HEK293 (cell line): ENCODE results near the gene SLC9C1.

Experiments
- CTCF ChIA-PET: fragments of 350-600 bp; formaldehyde crosslinking; extraction: SDS; loops from one replicate; lab custom pipeline; 2021; ENCODE audit warnings: antibody characterized with exemption; lab: Yijun Ruan, JAX
- POLR2A ChIA-PET: fragments of 300-600 bp; formaldehyde crosslinking; extraction: SDS; loops from one replicate; lab custom pipeline; 2020; ENCODE audit warnings: antibody characterized with exemption, inconsistent platforms; lab: Yijun Ruan, JAX
- H3K27ac ChIP-seq: fragments of 200-500 bp; sonication (Bioruptor generic); 2 replicates; pipeline ENCODE4 v1.5.1; 2014; ENCODE audit warnings: low read depth, low read length, control low read depth, inconsistent platforms; ENCODE audit errors: extremely low read depth
- H3K36me3 ChIP-seq, 2 experiments: fragments of 200-500 bp in 1 of 2; sonication (Bioruptor generic) in 1 of 2; 1 replicate in 1 of 2; 2 replicates in 1 of 2; pipeline ENCODE4 v1.5.1; 2014 to 2017; ENCODE audit warnings: inconsistent platforms in 2 of 2, low read length in 2 of 2; ENCODE audit not compliant: control insufficient read depth in 2 of 2, insufficient read depth in 1 of 2
- H3K4me1 ChIP-seq: fragments of 200-500 bp; sonication (Bioruptor generic); 2 replicates; pipeline ENCODE4 v1.5.1; 2014; ENCODE audit warnings: mild to moderate bottlenecking, low read length, inconsistent platforms; ENCODE audit not compliant: control insufficient read depth, insufficient read depth
- H3K4me3 ChIP-seq: 2 replicates; pipeline ENCODE4 v1.5.1; 2011; ENCODE audit warnings: low read depth, mild to moderate bottlenecking, control low read depth, low read length, moderate library complexity
- H3K9me3 ChIP-seq: fragments of 200-500 bp; sonication (Bioruptor generic); 2 replicates; pipeline ENCODE4 v1.5.1; 2014; ENCODE audit warnings: low read depth, low read length, inconsistent platforms; ENCODE audit not compliant: control insufficient read depth, insufficient read depth
- BCL11B ChIP-seq: fragments of 450-650 bp; formaldehyde crosslinking; IDR thresholded peaks from 2 replicates; pipeline ENCODE4 v1.5.1; 2016; ENCODE audit warnings: low read depth, missing biosample characterization, missing genetic modification characterization
- OSR2 ChIP-seq: fragments of 450-650 bp; formaldehyde crosslinking; IDR thresholded peaks from 2 replicates; pipeline ENCODE4 v1.5.1; 2016; ENCODE audit warnings: missing biosample characterization, missing genetic modification characterization
- PRDM10 ChIP-seq: fragments of 450-650 bp; formaldehyde crosslinking; IDR thresholded peaks from 2 replicates; pipeline ENCODE4 v1.5.1; 2016; ENCODE audit warnings: missing biosample characterization, missing genetic modification characterization
- REPIN1 ChIP-seq: fragments of 450-650 bp; formaldehyde crosslinking; IDR thresholded peaks from 2 replicates; pipeline ENCODE4 v1.5.1; 2017; ENCODE audit warnings: missing biosample characterization, missing genetic modification characterization, low read depth
- ZBTB44 ChIP-seq: fragments of 450-650 bp; IDR thresholded peaks from 2 replicates; pipeline ENCODE4 v1.5.1; 2018; ENCODE audit warnings: missing biosample characterization, mild to moderate bottlenecking, missing genetic modification characterization
- ZNF292 ChIP-seq: fragments of 450-650 bp; formaldehyde crosslinking; IDR thresholded peaks from 2 replicates; pipeline ENCODE4 v1.5.1; 2016; ENCODE audit warnings: low read depth, missing biosample characterization, missing genetic modification characterization, borderline replicate concordance
- ZNF37A ChIP-seq: fragments of 450-650 bp; IDR thresholded peaks from 2 replicates; pipeline ENCODE4 v1.5.1; 2018; ENCODE audit warnings: missing biosample characterization, missing genetic modification characterization
- ZNF514 ChIP-seq: fragments of 450-650 bp; formaldehyde crosslinking; IDR thresholded peaks from 2 replicates; pipeline ENCODE4 v1.5.1; 2016; ENCODE audit warnings: missing biosample characterization, missing genetic modification characterization
- ZNF518A ChIP-seq: fragments of 450-650 bp; formaldehyde crosslinking; conservative IDR thresholded peaks from 2 replicates; pipeline ENCODE4 v1.5.1; 2016; ENCODE audit warnings: low read depth, missing biosample characterization, missing genetic modification characterization
- ZNF530 ChIP-seq: fragments of 450-650 bp; formaldehyde crosslinking; IDR thresholded peaks from 2 replicates; pipeline ENCODE4 v1.5.1; 2016; ENCODE audit warnings: low read depth, missing biosample characterization, missing genetic modification characterization
- ZNF629 ChIP-seq: fragments of 450-650 bp; formaldehyde crosslinking; IDR thresholded peaks from 2 replicates; pipeline ENCODE4 v1.5.1; 2017; ENCODE audit warnings: missing biosample characterization, missing genetic modification characterization

Gene SLC9C1

GRCh38 chr3:112096176-112096575 lies 197.8 kb downstream of the SLC9C1 start (continued):
- TF ChIP-seq PRDM10 (tag by site-specific recombination) (peak; percentile 66), REPIN1 (tag by site-specific recombination) (no peak), ZBTB44 (tag by site-specific recombination) (peak; percentile 59), OSR2 (tag by site-specific recombination) (peak; percentile 12; the same call in 1 of the 2 replicates)

- H3K9me3 ChIP-seq, result no peaks in the 10 kb centered on the region
- peaks cover 4 to 12% of the 10 kb centered on the region in 2 experiments; a peak in 2 of 3 replicates for H3K36me3 ChIP-seq
- CTCF ChIA-PET, result interaction anchor here (0.9 kb wide), 1 partner anchor 16 kb away, joined by 6 read pairs; no protein-coding TSS in a partner anchor
- TF ChIP-seq ZNF514 (tag by site-specific recombination) (no peak), ZNF530 (tag by site-specific recombination) (no peak), ZNF518A (tag by site-specific recombination) (no peak), ZNF292 (no peak), ZNF37A (no peak), ZNF629 (tag by site-specific recombination) (no peak), OSR2 (tag by site-specific recombination) (no peak), ZBTB44 (tag by site-specific recombination) (no peak), BCL11B (tag by site-specific recombination) (no peak)
- TF ChIP-seq, all 188 proteins: peak for 0
- Histone ChIP-seq H3K4me1 (peaks cover 14% of the 10 kb centered on the region; the same call in 1 of the 2 replicates), H3K27ac (no peak overlapping the region), H3K4me3 (no peak overlapping the region)
- POLR2A ChIA-PET, result interaction anchor here (0.6 kb wide), 1 partner anchor 230 kb away, joined by 3 read pairs; no protein-coding TSS in a partner anchor
These were observed 198.3 kb downstream of the SLC9C1 start for GRCh38 chr3:112095731-112096130.
